GM23338 (cell line): Measurements from ENCODE around the gene PRPF19.

Source experiments
- CREB1 ChIP-seq: fragments of 250-450 bp; sonication (Bioruptor Pico); IDR thresholded peaks from 2 replicates; pipeline ENCODE4 v1.5.0; 2020; ENCODE audit warnings: low read depth, mild to moderate bottlenecking, moderate library complexity
- CTCF ChIP-seq, 2 experiments: fragments of 200-600 bp in 1 of 2; sonication (generic) in 1 of 2; conservative IDR thresholded peaks; 2 replicates each; pipeline versions ENCODE4 v1.5.1 to v1.6.1; 2016 to 2017; ENCODE audit warnings: antibody characterized with exemption in 2 of 2, low read depth in 2 of 2, mild to moderate bottlenecking in 2 of 2, moderate library complexity in 1 of 2
- EZH2 ChIP-seq: fragments of 200-600 bp; sonication (generic); IDR thresholded peaks from one replicate; pipeline ENCODE4 v1.8.0; 2017; ENCODE audit warnings: antibody characterized with exemption, mild to moderate bottlenecking, low read depth; ENCODE audit not compliant: unreplicated experiment
- EZH2phosphoT487 ChIP-seq: fragments of 200-600 bp; sonication (generic); IDR thresholded peaks from one replicate; pipeline ENCODE4 v1.8.1; 2018; ENCODE audit warnings: antibody characterized with exemption; ENCODE audit not compliant: unreplicated experiment
- JUNB ChIP-seq: IDR thresholded peaks from one replicate; pipeline ENCODE4 v1.6.1; 2016; ENCODE audit warnings: antibody characterized with exemption; ENCODE audit not compliant: unreplicated experiment
- NANOG ChIP-seq: IDR thresholded peaks from 2 replicates; pipeline ENCODE4 v1.6.1; 2016; ENCODE audit warnings: antibody characterized with exemption, borderline replicate concordance
- POLR2AphosphoS5 ChIP-seq: IDR thresholded peaks from 2 replicates; pipeline ENCODE4 v1.6.1; 2016; ENCODE audit warnings: antibody characterized with exemption, low read depth
- ZNF114 ChIP-seq: fragments of 250-450 bp; sonication (Bioruptor Pico); IDR thresholded peaks from 2 replicates; pipeline ENCODE4 v1.5.0; 2020; ENCODE audit warnings: mild to moderate bottlenecking, moderate library complexity
- ZNF331 ChIP-seq: fragments of 250-450 bp; sonication (Bioruptor Pico); IDR thresholded peaks from 2 replicates; pipeline ENCODE4 v1.5.0; 2020; ENCODE audit warnings: low read depth, mild to moderate bottlenecking, moderate library complexity
- TF ChIP-seq, protein P1 (sequence below): IDR thresholded peaks from one replicate; pipeline ENCODE4 v1.6.1; 2018; ENCODE audit warnings: antibody characterized with exemption; ENCODE audit not compliant: unreplicated experiment
- TF ChIP-seq, protein P2 (sequence below): IDR thresholded peaks from 2 replicates; pipeline ENCODE4 v1.6.1; 2016; ENCODE audit warnings: antibody characterized with exemption

DNA sequence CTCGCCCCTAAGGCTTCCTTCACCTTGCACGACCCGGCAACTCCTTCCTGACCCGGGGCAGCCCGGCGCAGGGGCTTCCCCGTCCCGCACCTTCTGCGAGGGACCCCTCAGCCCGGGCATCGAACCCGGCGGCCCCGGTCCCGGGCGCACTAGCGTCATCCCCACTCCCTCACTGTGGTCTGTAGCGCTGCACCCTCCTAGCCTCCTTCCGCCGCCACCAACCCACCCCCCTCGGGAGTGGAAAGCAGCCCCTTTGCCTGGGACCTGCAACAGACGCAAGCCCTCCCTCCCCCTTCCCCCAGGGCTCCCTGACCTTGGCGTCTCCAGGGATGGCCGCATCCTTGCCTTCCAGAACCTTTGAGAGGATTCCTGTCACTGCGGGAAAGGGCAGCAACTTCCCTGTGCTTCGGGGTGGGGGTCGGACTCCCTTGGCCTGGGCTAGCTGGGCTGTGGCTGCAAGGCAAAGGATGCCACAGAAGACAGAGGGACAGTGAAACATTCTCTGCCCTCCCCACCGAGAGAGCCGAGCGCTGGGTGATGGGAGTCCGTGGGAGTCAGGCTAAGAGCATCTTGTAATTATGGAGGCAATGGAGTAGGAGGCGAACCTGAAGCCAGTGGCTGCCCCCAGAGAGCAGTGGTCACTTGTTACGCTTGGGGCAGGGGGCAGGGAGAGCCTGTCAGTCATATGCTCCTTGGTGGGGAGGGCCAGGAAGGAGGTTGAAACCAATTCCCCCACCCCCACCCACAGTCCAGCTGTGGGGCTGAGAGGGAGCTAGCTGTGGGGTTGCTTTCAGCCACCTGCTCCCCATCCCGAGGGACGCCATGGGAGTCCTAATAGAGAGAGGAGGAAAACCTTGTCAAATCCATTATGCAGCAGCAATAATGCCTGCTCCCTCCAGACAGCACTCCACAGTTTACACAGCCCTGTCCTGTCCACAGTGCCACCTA, 18.8 kb upstream of the PRPF19 start:
- TF ChIP-seq CTCF (conservative IDR thresholded peaks at IDR 0.05; ENCODE audit: low read depth in 2 of 2) = no peak
- no peak for TF ChIP-seq EZH2phosphoT487
- TF ChIP-seq EZH2 = no peak
- no peak for TF ChIP-seq CREB1 (CRISPR knock-in tag)
- TF ChIP-seq ZNF331 (CRISPR knock-in tag) = no peak
- TF ChIP-seq, protein P1, sequence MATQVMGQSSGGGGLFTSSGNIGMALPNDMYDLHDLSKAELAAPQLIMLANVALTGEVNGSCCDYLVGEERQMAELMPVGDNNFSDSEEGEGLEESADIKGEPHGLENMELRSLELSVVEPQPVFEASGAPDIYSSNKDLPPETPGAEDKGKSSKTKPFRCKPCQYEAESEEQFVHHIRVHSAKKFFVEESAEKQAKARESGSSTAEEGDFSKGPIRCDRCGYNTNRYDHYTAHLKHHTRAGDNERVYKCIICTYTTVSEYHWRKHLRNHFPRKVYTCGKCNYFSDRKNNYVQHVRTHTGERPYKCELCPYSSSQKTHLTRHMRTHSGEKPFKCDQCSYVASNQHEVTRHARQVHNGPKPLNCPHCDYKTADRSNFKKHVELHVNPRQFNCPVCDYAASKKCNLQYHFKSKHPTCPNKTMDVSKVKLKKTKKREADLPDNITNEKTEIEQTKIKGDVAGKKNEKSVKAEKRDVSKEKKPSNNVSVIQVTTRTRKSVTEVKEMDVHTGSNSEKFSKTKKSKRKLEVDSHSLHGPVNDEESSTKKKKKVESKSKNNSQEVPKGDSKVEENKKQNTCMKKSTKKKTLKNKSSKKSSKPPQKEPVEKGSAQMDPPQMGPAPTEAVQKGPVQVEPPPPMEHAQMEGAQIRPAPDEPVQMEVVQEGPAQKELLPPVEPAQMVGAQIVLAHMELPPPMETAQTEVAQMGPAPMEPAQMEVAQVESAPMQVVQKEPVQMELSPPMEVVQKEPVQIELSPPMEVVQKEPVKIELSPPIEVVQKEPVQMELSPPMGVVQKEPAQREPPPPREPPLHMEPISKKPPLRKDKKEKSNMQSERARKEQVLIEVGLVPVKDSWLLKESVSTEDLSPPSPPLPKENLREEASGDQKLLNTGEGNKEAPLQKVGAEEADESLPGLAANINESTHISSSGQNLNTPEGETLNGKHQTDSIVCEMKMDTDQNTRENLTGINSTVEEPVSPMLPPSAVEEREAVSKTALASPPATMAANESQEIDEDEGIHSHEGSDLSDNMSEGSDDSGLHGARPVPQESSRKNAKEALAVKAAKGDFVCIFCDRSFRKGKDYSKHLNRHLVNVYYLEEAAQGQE = no peak
- TF ChIP-seq, protein P2, sequence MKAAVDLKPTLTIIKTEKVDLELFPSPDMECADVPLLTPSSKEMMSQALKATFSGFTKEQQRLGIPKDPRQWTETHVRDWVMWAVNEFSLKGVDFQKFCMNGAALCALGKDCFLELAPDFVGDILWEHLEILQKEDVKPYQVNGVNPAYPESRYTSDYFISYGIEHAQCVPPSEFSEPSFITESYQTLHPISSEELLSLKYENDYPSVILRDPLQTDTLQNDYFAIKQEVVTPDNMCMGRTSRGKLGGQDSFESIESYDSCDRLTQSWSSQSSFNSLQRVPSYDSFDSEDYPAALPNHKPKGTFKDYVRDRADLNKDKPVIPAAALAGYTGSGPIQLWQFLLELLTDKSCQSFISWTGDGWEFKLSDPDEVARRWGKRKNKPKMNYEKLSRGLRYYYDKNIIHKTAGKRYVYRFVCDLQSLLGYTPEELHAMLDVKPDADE = no peak
- no peak for TF ChIP-seq JUNB
- TF ChIP-seq POLR2AphosphoS5 = no peak
- no peak for TF ChIP-seq ZNF114 (CRISPR knock-in tag)
- no peak for TF ChIP-seq NANOG
